NOMO-1 treated with dmso at 0.1 percent for 144 hours (cell line): ENCODE data around the gene NSMF.
"Not testable (repeated sequence)": the region's sequence is repeated elsewhere in the genome, so short reads cannot be mapped to it uniquely, and the experiment has no call there.

Experiments
- DNase-seq: peaks from one replicate; lab custom pipeline; 2025; ENCODE audit not compliant: unreplicated experiment; lab: John Stamatoyannopoulos, UW

NSMF gene

DNA sequence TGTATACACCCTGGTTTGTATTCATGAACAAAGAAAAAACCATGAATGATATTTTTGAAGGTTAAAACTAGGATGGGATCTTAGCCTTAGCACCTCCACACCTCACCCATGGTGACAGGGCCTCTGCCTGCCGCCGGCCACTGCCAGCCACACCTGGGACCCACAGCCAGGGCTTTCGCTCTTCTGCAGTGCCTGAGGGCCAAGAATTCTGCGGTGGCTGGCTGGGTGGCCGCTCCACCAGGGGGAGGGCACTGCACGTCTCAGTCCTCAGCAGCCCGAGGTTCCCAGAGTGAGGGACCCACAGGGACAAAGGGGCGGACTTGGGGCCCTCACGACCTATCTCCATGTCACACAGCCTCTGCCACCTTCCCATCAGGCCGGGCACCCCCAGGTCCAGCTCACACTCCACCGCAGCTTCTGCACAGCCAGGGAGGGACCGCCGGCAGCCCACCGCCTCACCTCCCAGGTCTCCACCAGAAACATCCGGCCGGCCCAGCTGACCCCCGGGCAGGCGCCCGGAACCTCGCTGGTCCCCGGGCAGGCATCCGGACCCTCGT lies 43.0 kb downstream of the NSMF start:
- no peak for DNase-seq

DNA sequence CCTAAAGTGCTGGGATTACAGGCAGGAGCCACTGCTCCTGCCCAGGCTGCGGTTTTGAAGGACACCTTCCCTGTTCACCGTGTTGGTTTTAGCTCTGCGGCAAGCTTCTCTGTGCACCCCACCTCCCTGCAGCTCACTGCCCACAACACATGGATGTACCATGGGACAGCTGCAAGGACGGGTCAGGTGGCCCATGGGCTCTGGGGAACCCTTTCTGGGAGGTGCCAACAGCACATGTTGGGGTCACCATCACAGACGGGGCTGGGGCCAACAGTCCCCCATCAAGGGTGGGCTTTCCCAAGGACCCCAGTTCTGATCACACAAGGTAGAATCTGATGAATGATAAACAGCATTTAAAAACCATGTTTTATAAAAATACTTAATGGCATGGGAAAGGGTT lies 43.7 kb downstream of the NSMF start:
- no peak for DNase-seq

DNA sequence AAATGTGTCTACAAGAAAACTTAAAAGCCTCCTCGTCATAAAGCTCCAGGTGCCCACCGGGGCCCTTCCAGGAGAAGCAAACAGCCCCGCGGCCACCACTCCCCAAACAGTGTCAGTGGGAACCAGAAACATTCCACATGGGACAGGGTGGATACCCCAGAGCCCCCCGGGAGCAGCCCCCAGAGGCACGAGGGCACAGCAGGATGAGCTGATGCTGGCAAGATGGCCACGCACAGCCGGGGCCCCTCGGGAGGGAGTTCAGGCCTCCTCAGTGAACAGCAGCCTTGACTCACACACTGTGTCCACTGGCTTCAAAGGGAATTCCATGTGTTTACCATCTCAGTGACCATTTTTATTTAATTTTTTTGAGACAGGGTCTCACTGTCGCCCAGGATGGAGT lies 46.7 kb downstream of the NSMF start:
- no peak for DNase-seq

DNA sequence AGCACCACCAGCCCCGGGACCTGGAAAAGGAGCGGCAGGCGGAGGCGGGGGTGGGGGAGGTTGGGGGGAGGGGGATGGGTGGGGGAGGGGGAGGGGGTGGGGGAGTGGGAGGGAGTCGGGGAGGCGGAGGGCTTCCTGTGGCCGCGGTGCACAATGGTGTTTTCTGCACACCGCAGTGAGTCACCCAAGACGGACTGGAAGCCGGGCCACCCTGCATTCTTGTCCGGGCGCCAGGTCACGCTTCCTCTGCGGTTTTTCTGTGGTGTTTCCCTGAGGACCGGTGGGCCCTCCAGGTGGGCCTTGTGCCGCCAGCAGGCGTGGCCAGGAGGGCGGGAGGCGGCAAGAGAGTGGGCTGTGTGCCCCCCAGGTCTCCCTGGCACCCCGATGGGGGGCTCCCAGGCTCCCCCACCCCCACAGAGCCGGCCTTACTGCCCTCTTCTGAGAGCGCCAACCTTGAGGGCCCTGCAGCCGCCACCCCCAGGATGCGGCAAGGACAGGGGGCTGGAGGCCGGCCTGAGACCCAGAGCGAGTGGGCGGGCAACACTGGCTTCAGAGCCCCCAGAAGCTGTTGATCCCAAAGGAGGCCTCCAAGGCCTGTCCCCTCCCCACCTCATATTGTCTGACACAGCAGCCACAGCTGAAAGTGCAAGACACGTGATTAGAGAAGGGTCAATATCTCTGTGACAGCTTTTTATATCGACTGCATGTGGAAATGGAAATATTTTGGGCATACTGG lies 47.3 kb downstream of the NSMF start:
- DNase-seq: peak; percentile 51

DNA sequence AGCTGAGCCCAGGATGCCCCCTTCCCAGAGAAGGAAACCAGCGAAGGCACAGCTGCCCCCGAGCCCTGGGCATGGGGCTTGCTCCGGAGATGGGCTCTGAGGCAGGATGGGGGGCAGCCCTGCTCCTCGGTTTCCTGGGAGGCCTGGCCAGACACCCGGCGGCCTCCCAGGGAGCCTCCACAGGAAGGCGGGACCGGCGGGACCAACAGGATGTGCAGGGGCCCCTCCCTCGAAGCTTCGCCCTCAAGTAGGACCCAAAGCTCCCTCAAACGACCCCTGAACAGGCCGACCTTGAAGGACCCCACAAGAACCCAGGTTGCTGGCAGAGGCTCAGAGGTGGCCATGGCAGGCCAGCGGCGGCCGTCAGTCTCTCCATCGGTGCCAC lies 47.9 kb downstream of the NSMF start:
- DNase-seq: no peak

DNA sequence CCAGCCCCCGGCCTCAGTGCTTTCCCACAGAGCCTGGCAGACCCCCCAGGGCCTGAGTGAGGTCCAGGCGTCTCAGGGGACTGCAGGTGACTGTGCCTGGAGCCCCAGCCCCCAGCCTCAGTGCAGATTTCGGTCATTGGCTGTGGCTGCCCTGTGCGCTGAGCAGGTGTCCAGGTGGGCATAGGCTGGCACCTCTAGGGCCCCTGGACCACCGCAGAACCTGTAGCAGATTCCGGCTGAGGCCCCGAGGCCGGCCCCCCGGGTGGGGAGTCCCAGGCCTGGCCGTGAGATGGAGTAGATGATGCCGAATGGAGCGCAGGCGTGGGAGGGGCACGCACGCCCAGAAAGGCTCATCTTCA lies 48.3 kb downstream of the NSMF start:
- DNase-seq: no peak

DNA sequence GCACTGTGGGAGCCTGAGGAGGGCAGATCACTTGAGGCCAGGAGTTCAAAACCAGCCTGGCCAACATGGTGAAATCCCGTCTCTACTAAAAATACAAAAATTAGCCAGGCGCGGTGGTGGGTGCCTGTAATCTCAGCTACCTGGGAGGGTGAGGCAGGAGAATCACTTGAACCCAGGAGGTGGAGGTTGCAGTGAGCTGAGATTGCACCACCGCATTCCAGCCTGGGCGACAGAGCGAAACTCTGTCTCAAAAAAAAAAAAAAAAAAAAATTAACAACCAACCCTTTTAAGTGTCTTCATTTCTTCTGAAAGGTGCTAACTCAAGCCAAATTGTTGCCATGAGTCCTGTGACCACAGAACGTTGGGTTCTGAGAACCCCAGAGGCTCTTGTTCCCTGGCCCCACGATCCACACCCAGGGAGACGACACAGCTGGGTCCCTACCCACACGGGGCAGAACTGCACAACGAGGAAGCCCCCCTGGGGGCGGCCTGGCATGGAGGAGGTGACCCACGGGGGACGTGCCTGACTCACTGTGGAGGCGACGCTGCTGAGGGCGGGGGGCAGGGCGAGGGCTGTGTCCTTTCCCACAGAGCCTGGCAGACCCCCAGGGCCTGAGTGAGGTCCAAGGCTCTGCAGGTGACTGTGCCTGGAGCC lies 48.8 kb downstream of the NSMF start:
- not testable (repeated sequence) for DNase-seq

DNA sequence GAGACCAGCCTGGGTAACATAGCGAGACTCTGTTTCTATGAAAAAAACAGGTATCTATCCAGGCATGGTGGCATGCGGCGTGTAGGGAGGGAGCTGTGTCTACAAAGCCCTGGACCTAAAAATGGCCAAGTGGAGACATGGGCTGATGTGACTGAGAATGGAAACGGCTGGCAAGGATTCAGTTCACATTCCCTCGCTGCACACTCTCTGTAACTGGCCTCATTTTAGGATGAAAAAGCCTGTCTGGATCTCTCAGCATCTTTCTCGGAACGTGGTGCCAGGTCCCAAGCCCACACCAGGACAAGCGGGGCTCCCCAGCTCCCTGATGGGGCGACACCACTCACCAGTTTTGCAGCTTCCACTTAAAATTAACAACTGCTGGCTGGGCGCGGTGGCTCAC lies 49.6 kb downstream of the NSMF start:
- no peak for DNase-seq

DNA sequence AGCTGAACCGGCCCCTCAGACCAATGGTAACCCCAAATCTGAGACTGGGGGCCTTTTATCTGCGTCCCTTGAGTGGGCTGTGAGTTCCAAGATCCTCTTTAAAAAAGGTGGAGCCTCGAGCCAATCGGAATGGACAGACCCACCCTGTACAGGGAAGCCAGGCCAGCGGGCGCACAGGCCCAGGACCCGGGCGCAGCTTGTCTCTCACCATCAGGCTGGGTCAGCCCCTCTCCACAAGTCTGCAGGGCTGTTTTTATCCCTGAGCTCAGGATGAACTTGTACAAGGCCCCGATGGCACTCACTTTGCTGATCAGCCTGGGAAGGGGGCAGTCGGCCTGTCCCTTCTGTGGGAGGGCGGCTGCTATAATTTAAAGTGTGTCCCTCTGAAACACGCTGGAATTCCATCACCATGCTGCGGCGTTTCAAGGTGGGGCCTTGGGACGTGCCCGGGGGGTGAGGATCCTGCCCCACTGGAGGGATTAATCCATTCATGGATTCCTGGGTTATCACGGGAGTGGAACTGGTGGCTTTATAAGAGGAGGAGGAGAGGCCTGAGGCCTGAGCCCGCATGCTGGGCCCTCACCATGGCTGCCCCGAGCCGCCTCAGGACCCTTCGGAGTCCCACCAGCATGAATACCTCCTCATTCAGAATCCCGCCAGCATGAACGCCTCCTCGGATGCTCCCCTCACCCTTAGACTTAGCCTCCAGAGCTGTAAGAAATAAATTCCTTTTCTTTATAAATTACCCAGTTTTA lies 50.3 kb downstream of the NSMF start:
- no peak for DNase-seq

DNA sequence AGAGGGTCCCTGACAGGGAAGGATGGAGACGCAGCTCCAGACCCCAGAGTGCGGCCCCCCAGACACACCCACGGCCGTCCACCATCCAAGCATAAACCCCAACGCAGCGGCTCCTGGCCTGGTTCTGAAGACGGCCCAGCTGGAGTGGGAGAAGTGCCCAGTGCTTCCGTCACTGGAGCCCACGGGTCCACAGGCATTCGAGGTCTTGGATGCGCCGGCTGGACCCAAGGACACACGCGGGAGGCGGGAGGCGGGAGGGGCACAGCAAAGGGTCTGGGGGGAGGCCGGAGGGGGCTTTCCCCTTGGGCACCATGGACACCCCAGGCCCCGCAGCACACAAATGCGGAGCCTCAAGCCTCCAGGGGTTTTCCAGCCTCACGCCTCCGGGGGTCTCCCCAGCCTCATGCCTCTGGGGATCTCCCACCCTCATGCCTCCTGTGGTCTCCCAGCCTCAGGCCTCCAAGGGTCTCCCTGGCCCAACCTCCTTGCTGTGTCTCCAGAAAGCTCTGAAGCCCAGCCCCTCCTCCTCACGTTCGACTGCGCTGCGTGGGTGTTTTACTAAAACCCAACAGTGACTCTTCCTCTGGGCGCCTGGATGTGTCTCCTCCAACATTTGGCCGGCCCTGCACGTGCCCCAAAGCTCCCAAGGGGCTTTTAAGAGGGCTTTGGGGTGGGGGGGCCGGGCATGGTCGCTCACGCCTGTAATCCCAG lies 51.4 kb downstream of the NSMF start:
- DNase-seq: no peak

DNA sequence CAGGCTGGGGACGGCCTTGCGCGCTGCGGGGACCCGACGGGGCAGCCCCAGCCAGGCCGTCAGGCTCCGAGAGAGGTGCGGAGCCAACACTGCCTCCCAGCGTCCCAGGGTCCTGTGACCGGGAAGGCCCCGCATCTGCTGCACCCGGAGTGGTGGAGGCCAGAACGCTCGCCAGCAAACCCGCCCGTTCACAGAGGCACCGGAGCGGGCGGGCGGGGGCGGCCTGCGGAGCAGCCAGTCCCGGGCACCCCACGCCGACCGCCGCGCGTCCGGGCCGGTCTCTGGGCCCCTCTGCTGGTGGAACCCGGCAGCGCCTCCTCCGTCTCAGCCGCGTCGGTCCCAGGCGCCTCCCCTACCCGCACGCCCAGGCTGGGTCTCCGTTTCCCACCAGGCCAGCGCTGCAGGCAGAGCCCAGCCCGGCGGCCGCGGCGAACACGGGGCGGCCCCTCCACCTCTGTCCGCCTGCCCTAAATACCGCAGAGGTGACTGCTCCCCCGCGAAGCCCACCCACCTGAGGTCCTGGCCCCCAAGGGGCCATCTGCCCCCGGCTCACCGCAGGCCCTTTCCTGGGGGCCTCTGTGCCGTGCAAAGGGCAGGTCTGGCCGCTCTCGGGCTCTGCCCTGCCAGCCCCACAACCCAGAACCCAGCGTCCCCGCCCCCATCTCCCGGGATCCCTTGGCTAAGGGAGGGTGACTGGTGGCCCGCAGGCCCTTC lies 52.1 kb downstream of the NSMF start:
- peak; percentile 45 for DNase-seq

DNA sequence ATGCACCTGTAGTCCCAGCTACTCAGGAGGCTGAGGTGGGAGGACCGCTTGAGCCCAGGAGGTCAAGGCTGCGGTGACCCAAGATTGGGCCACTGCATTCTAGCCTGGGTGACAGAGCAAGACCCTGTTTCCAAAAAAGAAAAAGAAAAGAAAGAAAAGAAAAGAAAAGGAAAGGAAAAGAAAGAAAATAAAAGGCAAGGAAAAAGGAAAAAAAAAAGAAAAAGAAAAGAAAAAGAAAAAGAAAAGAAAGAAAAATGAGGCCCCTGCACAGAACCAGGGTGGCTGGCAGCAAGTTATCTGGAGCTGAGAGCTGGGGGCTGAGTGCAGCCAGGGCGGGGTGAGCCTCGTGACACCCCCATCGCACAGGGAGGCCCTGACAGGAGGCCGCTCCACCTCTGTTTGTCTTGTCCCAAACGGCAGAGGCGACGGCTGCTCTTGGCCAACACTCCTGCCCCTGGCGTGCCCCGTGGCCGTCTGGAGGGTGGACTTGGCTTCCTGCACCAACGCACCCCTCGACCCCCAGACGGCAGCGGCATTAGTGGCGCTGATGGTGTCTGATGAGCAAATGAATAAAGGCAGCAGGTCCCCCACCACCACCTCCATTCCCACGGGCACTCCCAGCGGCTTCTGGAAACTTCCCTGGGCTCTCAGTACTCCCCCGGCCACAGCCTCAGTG lies 52.9 kb downstream of the NSMF start:
- no peak for DNase-seq

DNA sequence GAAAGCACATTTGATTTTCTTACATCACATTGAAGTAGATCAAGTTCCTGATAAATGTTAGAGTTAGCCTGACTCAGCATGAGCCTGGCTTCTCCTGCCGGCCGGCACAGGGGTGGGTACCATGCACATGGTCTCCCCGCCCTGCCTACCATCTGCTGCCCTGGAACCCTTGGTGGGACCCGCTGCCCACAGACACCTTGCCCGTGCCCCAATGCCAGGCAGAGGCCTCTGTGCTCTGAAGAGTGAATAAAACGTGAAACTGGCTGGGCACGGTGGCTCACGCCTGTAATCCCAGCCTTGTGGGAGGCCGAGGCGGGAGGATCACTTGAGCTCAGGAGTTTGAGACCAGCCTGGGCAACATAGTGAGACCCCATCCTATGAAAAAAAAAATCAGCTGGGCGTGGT lies 53.5 kb downstream of the NSMF start:
- DNase-seq: no peak

DNA sequence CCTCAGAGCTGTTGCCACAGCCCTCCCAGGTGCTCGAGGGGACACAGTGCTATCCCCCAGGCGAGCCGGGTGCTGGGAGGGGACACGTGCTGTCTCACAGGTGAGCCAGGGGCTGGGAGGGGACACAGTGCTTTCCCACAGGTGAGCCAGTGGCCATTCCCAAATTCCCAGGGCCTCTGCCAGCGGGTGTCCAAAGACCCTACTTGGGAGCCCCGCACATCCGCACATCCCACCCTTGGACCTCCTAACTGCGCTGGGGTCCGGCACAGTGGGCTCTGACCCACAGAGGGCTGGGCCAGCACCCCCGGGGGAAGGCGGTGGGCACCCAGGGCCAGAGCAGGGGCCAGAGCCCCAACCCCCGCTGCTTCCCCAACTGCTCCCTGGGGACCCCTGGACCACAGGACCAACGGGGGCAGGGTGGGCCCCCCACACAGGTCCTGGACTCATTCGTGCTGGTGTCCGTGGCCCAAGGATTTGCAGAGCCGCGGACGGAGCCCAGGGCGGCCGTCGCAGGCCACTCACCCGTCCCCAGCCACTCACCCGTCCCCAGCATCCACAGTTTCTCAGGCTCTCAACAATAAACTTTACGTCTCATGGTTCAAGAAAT lies 54.1 kb downstream of the NSMF start:
- DNase-seq: no peak

DNA sequence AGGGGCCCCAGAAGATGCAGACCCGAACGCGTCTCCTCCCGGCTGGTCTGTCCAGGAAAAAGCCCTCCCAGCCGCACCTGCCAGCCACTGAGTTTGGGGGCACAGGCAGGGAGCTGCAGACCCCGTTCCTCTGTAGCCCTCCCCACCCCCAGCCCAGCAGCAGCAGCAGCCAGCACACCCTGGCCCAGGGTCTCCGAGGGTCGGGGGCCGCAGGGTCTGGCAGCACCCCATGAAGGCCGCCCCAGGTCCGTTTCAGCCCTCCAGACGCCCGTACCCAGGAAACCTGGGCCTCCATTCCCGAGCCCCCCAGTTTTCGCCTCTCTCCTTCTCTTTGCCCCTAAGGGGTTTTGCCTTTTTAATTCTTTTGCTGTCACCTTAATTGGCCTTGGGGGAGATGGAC lies 55.9 kb downstream of the NSMF start:
- no peak for DNase-seq

DNA sequence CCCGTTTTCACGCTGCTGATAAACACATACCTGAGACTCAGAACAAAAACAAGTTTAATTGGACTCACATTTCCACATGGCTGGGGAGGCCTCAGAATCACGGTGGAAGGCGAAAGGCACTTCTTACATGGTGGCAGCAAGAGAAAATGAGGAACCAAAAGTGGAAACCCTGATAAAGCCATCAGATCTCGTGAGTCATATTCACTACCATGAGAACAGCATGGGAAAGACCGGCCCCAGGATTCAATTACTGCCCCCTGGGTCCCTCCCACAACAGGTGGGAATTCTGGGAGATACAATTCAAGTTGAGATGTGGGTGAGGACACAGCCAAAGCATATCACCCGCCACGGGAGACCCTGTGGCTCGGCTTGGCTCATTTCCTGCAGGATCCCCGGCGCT lies 56.4 kb downstream of the NSMF start:
- DNase-seq: no peak

DNA sequence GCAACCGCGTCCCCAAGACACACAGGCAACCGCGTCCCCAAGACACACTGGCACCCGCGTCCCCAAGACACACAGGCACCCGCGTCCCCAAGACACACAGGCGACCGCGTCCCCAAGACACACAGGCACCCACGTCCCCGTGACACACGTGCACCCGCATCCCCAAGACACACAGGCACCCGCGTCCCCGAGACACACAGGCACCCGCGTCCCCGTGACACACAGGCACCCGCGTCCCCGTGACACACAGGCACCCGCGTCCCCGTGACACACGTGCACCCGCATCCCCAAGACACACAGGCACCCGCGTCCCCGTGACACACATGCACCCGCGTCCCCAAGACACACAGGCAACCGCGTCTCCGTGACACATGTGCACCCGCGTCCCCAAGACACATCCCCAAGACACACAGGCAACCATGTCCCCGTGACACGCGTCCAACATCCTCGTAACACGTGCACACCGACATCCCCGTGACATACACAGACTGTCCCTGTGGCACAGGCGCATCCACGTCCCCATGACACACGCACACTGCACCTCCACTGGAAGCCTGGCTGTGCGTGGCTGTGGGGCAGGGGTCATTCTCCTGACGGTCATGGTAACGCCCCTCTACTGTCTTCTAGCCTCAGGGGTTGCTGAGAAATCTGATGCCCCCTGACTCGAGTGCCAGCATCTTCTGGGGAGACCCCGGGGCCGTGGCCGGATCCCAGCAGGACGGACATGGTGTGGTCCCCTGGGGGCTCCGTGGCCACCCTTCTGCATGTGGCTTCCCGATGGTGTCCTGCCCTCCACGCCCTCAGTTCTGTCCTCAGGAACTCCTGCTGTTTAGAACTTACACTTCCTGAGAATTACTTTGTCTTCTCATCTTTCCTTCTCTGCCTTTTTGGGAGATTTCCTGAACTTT lies 60.3 kb downstream of the NSMF start:
- DNase-seq: no peak

DNA sequence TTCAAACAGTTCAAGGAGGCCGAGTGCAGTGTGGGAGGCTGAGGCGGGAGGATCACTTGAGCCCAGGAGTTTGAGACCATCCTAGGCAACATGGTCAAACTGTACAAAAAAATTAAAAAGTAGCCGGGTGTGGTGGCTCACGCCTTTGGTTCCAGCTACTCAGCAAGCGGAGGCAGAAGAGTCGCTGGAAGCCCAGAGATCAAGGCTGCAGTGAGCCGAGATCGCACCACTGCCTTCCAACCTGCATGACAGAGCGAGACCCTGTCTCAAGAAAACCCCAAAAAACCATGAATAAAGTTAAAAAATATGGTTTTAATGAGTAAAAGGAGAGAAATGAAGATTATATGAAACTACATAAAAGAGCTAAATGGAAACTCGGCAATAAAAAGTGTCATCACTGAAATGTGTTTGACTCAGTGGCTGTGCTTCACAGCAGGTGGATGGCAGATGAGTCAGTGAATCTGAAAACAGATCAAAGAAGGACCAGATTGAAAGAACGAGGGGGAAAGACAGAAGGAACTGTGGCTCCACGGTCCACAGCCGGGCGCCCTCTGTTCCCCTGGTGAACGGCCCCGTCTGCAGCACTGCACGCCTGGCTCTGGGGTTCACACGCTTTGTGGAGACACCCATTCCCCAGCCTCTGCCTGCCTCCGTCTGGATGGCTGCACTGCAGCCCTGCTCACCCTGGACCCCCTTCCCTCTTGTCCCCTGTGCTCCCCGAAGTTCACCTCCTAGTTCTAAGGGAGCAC lies 61.3 kb downstream of the NSMF start:
- DNase-seq: no peak
